ENCODE data around the gene HEXIM2.

The HEXIM2 gene

DNA sequence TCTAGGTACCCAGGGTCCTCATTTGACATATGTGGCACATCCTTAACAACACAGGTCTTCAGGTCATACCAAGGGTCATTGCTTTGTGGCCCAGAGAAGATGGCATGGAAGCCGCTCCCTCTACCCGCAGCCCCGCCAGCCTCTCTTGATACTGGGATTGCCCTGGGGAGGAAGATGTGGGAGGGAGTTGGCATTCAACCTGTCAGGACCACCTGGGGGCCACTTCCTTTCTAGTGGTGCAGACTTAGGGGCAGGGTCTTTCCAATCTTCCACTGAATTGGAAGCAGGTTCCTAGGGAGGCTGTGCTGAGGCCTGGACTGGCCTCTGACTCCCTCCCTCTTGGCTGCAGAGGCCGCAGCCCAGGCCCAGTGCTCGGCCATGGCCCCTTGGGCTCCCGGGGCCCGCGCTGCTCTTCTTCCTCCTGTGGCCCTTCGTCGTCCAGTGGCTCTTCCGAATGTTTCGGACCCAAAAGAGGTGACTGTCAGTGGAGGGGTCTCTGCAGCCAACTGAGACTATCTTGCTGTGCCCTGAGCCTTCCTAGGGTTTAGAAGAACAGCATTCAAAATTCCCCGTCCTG, 18.5 kb upstream of the HEXIM2 start:
- H3K4me3 Mint-ChIP-seq: peak overlapping the region; percentile 56
- H3K27me3 Mint-ChIP-seq: no peaks in the 10 kb centered on the region
- peaks cover 15% of the 10 kb centered on the region for H3K36me3 Mint-ChIP-seq (ENCODE audit: insufficient read depth)
- H3K27ac Mint-ChIP-seq (ENCODE audit: low read depth): no peak overlapping the region
- no peaks in the 10 kb centered on the region for H3K9me3 Mint-ChIP-seq
- no peak for DNase-seq (ENCODE audit: low spot score in 2 of 2)
- H3K4me1 Mint-ChIP-seq: peaks cover 29% of the 10 kb centered on the region
- ATAC-seq (replicated peaks; ENCODE audit: extremely low read depth, poor library complexity, severe bottlenecking): no peak

GRCh38 chr17:45143767-45144198, 17.9 kb upstream of the HEXIM2 start:
- Mint-ChIP-seq H3K27me3 (no peaks in the 10 kb centered on the region), H3K4me3 (peak overlapping the region; percentile 56), H3K4me1 (peaks cover 35% of the 10 kb centered on the region), H3K27ac (ENCODE audit: low read depth) (peak overlapping the region; percentile 6), H3K9me3 (no peaks in the 10 kb centered on the region), H3K36me3 (ENCODE audit: insufficient read depth) (peaks cover 21% of the 10 kb centered on the region)
- DNase-seq (ENCODE audit: low spot score in 2 of 2) (no peak), ATAC-seq (replicated peaks; ENCODE audit: extremely low read depth, poor library complexity, severe bottlenecking) (no peak)

- Mint-ChIP-seq H3K27me3 (no peaks in the 10 kb centered on the region), H3K4me1 (peaks cover 39% of the 10 kb centered on the region), H3K4me3 (peak overlapping the region; percentile 56), H3K27ac (ENCODE audit: low read depth) (peak overlapping the region; percentile 6), H3K36me3 (ENCODE audit: insufficient read depth) (peaks cover 25% of the 10 kb centered on the region), H3K9me3 (no peaks in the 10 kb centered on the region)
- no peak for ATAC-seq (replicated peaks; ENCODE audit: extremely low read depth, poor library complexity, severe bottlenecking)
- DNase-seq (ENCODE audit: low spot score in 2 of 2): no peak
These were observed 17.3 kb upstream of the HEXIM2 start for GRCh38 chr17:45144199-45145034.

GRCh38 chr17:45145035-45145389, 16.7 kb upstream of the HEXIM2 start:
- Mint-ChIP-seq H3K27me3 (no peaks in the 10 kb centered on the region), H3K4me1 (peaks cover 45% of the 10 kb centered on the region), H3K9me3 (no peaks in the 10 kb centered on the region), H3K36me3 (ENCODE audit: insufficient read depth) (peaks cover 30% of the 10 kb centered on the region), H3K4me3 (peak overlapping the region; percentile 38), H3K27ac (ENCODE audit: low read depth) (no peak overlapping the region)
- no peak for DNase-seq (ENCODE audit: low spot score in 2 of 2)
- no peak for ATAC-seq (replicated peaks; ENCODE audit: extremely low read depth, poor library complexity, severe bottlenecking)

DNA sequence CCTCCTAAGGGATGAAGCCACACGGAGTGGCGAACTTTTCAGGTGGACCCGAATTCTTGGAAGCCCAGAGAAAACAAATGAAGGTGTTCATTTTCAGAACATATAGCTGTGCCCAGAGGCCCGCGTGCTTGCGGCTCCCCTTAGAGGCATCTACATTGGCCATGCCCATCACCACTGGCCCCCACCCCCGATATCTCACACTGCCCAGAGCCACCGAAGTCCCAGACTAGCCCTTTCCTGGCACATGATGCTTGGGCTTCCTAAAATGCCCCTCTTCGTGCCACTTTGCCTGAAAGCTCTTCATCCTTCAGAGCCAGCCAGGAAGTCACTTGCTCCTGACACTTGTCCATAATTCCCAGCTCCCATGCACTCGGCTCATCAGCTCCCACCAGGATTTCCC, 15.5 kb upstream of the HEXIM2 start:
- Mint-ChIP-seq H3K4me3 (peak overlapping the region; percentile 95), H3K27ac (ENCODE audit: low read depth) (no peak overlapping the region), H3K4me1 (peaks cover 47% of the 10 kb centered on the region), H3K36me3 (ENCODE audit: insufficient read depth) (peaks cover 31% of the 10 kb centered on the region), H3K27me3 (no peaks in the 10 kb centered on the region), H3K9me3 (no peaks in the 10 kb centered on the region)
- DNase-seq (ENCODE audit: low spot score in 2 of 2): no peak
- ATAC-seq (replicated peaks; ENCODE audit: extremely low read depth, poor library complexity, severe bottlenecking): no peak

DNA sequence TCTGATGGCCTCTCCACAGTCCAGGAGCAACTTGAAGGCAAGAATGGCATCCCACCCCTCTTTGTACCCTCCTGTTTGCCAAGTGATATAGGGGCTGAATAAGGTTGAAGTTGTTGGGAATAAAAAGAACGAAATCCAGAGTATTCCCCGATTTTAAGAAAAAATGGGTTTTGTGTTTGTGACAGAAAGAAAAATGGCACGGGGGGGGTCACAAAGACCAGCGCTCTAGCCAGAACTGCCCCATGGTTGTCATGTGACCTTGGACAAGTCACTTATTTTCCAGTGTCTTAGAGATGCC, 15.1 kb upstream of the HEXIM2 start:
- Mint-ChIP-seq H3K9me3 (no peaks in the 10 kb centered on the region), H3K4me1 (peaks cover 47% of the 10 kb centered on the region), H3K27me3 (no peaks in the 10 kb centered on the region), H3K4me3 (peak overlapping the region; percentile 95), H3K27ac (ENCODE audit: low read depth) (peak overlapping the region; percentile 100), H3K36me3 (ENCODE audit: insufficient read depth) (peaks cover 31% of the 10 kb centered on the region)
- DNase-seq (ENCODE audit: low spot score in 2 of 2): no peak
- no peak for ATAC-seq (replicated peaks; ENCODE audit: extremely low read depth, poor library complexity, severe bottlenecking)

GRCh38 chr17:45146890-45147580, 14.6 kb upstream of the HEXIM2 start:
- peaks cover 50% of the 10 kb centered on the region for H3K4me1 Mint-ChIP-seq
- peak overlapping the region; percentile 95 for H3K4me3 Mint-ChIP-seq
- no peaks in the 10 kb centered on the region for H3K27me3 Mint-ChIP-seq
- DNase-seq (ENCODE audit: low spot score in 2 of 2) (peak in 1 of 2 donors; percentile 45), ATAC-seq (replicated peaks; ENCODE audit: extremely low read depth, poor library complexity, severe bottlenecking) (peak; percentile 6)
- peaks cover 34% of the 10 kb centered on the region for H3K36me3 Mint-ChIP-seq (ENCODE audit: insufficient read depth)
- H3K27ac Mint-ChIP-seq (ENCODE audit: low read depth): peak overlapping the region; percentile 100
- no peaks in the 10 kb centered on the region for H3K9me3 Mint-ChIP-seq

DNA sequence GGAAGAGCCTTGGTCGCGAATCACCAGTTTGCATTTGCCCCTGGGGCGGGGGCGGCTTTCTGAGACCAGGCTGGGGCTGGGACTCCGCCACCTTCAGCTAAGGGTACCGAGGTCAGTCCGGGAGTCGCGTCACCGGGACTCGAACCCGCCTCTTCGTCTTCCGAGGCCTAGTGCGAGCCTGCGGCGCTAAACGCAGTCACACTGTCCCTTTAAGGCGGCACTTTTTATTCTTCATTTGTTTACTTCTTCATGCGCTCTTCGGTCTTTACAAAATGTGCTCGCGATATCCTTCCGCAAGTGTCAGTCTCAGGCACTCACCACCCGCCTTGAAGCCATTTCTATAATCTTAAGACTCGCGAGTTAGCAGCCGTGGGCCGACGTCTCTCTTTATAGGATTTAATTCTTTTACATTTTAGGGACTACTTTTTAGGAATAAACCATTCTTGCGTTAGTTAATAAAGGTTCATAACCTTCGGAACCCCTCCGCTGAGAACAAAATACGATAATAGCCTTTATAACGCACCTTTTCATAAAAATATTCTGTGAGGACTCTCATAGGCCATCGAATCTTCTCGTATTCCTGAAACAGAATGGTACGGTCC, 14.0 kb upstream of the HEXIM2 start:
- DNase-seq (ENCODE audit: low spot score in 2 of 2) (peak; percentile 60 to 74), ATAC-seq (replicated peaks; ENCODE audit: extremely low read depth, poor library complexity, severe bottlenecking) (peak; percentile 40)
- peaks cover 36% of the 10 kb centered on the region for H3K36me3 Mint-ChIP-seq (ENCODE audit: insufficient read depth)

GRCh38 chr17:45148183-45149036, 13.3 kb upstream of the HEXIM2 start, which contains the start of gene HEXIM1:
Gene HEXIM1 (plus strand): TSS chr17:45148475. CDS start chr17:45149191, 716 bp downstream.
- Mint-ChIP-seq H3K36me3 (ENCODE audit: insufficient read depth) (peaks cover 37% of the 10 kb centered on the region), H3K27ac (ENCODE audit: low read depth) (peak within 1 kb of the TSS; percentile 100), H3K9me3 (no peaks in the 10 kb centered on the region), H3K4me3 (peak within 1 kb of the TSS; percentile 95), H3K4me1 (peaks cover 50% of the 10 kb centered on the region), H3K27me3 (no peaks in the 10 kb centered on the region)
- peak; percentile 98 to 99 for DNase-seq (ENCODE audit: low spot score in 2 of 2)
- ATAC-seq (replicated peaks; ENCODE audit: extremely low read depth, poor library complexity, severe bottlenecking): peak; percentile 83

More for the DNA sequence above, 14.0 kb upstream of the HEXIM2 start:
- Mint-ChIP-seq H3K27me3 (no peaks in the 10 kb centered on the region), H3K4me1 (peaks cover 50% of the 10 kb centered on the region), H3K9me3 (no peaks in the 10 kb centered on the region), H3K4me3 (peak overlapping the region; percentile 95), H3K27ac (ENCODE audit: low read depth) (peak overlapping the region; percentile 100)

DNA sequence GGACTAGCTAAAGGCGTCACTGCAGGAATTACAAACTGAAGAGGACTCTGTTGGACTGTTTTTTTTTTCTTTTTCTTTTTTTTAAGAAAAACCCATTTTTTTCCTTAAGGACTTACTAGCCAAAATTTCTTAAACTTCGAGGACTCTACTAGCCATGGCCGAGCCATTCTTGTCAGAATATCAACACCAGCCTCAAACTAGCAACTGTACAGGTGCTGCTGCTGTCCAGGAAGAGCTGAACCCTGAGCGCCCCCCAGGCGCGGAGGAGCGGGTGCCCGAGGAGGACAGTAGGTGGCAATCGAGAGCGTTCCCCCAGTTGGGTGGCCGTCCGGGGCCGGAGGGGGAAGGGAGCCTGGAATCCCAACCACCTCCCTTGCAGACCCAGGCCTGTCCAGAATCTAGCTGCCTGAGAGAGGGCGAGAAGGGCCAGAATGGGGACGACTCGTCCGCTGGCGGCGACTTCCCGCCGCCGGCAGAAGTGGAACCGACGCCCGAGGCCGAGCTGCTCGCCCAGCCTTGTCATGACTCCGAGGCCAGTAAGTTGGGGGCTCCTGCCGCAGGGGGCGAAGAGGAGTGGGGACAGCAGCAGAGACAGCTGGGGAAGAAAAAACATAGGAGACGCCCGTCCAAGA, 12.5 kb upstream of the HEXIM2 start:
- H3K27me3 Mint-ChIP-seq: no peaks in the 10 kb centered on the region
- peaks cover 37% of the 10 kb centered on the region for H3K36me3 Mint-ChIP-seq (ENCODE audit: insufficient read depth)
- H3K4me1 Mint-ChIP-seq: peaks cover 50% of the 10 kb centered on the region

GRCh38 chr17:45149669-45150664, 11.7 kb upstream of the HEXIM2 start:
- peak overlapping the region; percentile 100 for H3K27ac Mint-ChIP-seq (ENCODE audit: low read depth)
- H3K27me3 Mint-ChIP-seq: no peaks in the 10 kb centered on the region
- peaks cover 50% of the 10 kb centered on the region for H3K4me1 Mint-ChIP-seq
- no peak for ATAC-seq (replicated peaks; ENCODE audit: extremely low read depth, poor library complexity, severe bottlenecking)
- no peaks in the 10 kb centered on the region for H3K9me3 Mint-ChIP-seq
- H3K4me3 Mint-ChIP-seq: peak overlapping the region; percentile 95
- no peak for DNase-seq (ENCODE audit: low spot score in 2 of 2)
- peaks cover 38% of the 10 kb centered on the region for H3K36me3 Mint-ChIP-seq (ENCODE audit: insufficient read depth)

More for the DNA sequence above, 12.5 kb upstream of the HEXIM2 start:
- peak; percentile 22 for ATAC-seq (replicated peaks; ENCODE audit: extremely low read depth, poor library complexity, severe bottlenecking)
- Mint-ChIP-seq H3K4me3 (peak overlapping the region; percentile 95), H3K9me3 (no peaks in the 10 kb centered on the region), H3K27ac (ENCODE audit: low read depth) (peak overlapping the region; percentile 100)
- peak; percentile 52 to 55 for DNase-seq (ENCODE audit: low spot score in 2 of 2)
